CD4-positive, alpha-beta T cell treated with Interleukin-17A for 1 hour (primary cell): ENCODE measurements around the gene GET4.

Experiments used
- DNase-seq: peaks from one replicate; pipeline ENCODE4 v3.0.0-alpha.2; 2020

The GET4 gene

DNA sequence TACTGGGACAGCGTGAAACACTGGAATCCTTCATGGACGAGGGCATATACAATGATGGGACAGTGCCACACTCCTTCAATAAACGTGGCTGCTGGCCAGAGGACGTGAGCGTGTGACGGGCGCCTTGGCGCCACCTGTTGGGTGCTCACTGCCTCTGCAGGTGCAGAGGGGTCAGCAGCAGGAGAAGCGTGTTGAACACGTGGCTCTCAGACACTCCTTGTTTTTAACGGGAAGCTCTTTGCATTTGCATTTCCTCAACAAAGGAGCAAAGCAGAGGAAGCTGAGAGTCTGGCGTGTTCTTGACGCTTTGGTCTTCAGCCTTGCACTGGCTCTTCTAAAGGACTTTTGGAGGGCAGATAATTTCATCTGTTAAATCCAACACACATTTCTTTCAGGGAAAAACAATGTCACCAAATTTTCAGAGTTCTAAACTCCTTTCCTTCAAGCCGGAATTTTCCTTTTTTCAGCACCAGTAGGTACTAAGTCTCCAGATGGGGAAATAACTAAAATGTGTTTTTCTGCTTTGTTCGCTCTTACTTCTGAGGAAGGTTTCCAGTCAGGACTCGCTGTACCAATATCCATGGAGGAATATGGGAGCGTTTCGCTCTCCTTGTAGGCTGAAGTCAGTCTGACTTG lies 2.9 kb upstream of the GET4 start:
- DNase-seq, result peak; percentile 77

DNA sequence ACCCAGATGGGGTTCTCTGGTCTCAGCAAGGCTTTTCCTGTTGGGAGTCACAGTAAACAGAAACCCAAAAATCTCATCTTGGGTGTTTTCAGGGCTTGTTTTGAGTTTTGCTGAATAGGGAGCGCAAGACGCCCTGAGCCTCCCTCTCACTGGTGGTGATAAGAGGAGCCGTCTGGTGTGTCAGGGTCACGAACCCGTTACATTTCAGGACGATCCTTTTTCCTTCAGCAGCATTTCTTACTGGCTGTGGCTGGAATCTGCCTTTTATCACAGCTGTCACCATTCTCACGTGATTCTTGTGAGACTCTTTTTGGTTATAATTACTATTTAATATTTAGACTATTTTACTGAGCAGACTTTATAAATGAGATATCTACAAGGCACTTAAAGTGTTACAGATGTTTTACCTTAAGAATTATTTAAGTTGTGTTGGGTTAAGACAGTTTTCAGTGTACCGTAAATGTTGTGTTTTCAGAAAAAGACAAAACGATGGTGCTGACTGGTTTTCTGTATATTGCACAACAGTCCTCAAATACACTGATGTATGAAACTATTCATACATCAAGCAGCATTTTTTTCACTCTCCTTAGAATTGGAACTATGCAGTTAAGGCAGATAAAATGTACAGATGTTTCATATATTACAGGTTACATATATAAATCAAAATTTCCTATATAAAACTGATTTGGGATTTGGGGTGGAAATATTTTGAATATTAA lies 2.2 kb upstream of the GET4 start:
- no peak for DNase-seq

GRCh38 chr7:875051-875450 lies 1.3 kb upstream of the GET4 start:
- DNase-seq, result no peak

DNA sequence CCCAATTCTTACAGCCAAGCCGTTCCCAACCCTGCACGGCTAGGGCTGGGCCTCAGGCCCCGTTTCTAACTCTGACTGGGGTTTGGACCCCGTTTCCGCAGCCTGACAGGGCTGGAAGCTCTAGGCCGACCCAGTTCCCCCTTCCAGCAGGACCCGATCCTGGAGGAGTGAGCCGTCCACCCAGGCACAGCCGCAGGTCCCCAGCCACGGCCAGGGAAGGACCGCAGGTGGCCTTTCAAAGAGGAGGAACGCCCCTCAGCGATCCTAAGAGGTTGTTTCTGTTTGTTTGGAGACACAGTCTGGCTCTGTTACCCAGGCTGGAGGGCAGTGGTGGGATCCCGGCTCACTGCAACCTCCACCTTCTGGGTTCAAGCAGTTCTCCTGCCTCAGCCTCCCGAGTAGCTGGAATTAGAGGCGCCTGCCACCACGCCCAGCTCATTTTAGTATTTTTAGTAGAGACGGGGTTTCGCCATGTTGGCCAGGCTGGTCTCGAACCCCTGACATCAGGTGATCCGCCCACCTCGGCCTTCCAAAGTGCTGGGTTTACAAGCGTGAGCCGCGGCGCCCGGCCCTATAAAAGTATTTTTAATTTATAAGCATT lies 778 bp upstream of the GET4 start:
- no peak for DNase-seq

DNA sequence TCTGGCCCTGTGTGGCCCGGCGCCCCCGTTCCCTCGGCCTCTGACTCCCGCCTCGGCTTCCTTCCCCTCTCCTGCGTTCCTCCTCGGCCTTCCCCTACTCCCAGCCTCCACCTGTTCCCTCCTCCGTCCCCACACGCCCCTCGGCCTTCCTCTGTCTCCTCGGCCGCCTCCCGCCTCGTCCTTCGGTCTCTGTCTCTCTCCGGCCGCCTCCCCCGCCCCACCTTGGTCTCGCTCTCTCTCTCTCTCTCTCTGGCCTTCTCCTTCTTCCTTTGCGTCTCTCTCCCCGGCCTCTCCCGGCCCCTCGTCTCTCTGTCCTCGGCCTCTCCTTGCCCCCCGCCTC lies 588 bp downstream of the GET4 start:
- DNase-seq, result no peak

DNA sequence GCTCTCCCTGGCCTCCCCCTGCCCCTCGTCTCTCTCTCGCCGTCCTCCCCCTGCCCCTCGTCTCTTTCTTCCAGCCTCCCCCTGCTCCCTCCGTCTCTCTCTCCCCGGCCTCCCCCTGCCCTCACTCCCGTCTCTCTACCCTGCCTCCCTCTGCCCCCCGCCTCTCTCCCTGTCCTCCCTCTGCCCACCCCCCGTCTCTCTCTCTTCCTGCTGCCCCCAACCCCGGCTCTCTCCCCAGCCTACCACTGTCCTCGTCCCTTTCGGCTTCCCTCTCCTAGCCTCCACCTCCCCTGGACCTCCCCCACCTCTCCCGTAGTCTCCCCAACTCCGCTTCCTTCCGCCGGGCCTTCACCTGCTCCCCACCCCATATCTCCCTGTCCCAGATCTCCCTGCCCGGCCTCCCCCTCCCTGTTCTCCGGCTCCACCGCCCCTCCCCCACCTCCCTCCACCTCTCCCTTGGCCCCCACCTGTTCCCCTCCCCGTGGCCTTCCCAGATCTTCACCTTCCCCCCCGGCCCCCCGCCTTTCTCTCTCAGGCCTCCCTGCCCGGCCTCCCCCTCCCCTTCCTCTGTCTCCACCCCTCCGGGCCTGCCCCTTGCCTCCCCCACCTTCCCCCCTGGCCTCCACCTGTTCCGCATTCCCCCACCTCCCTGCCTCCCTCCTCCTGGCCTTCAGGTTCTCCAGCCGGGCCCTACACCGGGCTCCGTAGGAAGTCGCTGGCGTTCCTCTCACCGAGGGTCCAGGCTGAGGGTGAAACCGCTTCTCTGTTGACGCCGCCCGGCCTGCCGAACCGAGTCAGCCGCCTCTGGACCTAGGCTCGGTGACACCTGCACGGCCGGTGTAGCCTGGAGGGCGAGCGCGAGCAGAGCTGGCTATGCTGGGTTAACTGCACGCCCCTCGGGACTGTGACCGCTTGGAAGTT lies 1.2 kb downstream of the GET4 start:
- DNase-seq, result peak; percentile 13

GRCh38 chr7:879093-879492 lies 2.7 kb downstream of the GET4 start:
- no peak for DNase-seq

GRCh38 chr7:879706-880105 lies 3.4 kb downstream of the GET4 start:
- no peak for DNase-seq

- no peak for DNase-seq
These were observed 4.1 kb downstream of the GET4 start for GRCh38 chr7:880450-880849.

GRCh38 chr7:881441-882234 lies 5.3 kb downstream of the GET4 start:
- no peak for DNase-seq

- no peak for DNase-seq
These were observed 6.1 kb downstream of the GET4 start for GRCh38 chr7:882336-883035.

DNA sequence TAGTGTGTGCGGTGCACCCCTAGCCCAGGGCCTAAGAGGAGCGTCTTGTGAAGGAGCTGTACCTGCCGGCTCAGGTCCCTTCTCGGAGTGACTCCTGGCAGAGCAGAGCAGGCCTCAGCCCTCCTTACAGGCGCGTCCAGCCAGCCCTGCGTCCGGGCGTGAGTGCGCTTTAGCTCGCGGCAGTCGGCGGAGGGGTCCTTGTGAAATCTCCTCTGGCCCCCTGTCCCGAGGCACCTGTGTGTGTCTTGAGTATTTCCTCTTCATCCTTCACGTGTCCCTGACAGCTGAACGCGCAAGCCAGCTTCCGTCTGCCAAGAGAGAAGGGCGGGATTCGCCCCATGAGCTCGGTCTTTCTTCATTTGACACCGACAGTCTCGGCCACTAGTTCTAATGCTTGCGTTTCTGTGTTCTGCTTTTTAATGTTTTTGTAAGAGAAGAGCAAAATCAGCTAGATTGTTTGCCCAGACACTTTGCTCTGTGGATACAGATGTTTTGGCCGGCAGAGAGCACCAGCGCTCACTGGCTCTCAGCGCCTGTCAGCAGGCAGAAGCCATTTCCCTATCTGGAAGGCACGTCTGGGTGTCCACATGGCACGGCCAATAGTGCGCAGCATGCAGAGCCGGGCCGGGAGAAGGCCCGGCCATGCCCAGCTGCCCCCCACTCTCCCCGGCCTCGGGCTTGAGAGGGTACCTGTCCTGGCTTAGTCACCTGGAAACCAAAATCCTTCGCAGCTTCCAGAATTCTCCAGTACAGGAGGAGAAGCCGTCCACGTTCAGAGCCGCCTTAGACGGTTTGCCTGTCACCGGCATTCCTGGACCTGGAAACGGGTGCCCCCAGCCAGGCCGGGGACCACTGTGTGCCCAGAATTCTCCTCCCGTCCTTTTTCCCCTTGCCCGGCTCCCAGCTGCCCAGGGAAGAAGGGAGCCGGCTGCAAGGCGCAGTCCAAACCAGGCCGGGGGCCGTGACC lies 7.0 kb downstream of the GET4 start:
- no peak for DNase-seq

DNA sequence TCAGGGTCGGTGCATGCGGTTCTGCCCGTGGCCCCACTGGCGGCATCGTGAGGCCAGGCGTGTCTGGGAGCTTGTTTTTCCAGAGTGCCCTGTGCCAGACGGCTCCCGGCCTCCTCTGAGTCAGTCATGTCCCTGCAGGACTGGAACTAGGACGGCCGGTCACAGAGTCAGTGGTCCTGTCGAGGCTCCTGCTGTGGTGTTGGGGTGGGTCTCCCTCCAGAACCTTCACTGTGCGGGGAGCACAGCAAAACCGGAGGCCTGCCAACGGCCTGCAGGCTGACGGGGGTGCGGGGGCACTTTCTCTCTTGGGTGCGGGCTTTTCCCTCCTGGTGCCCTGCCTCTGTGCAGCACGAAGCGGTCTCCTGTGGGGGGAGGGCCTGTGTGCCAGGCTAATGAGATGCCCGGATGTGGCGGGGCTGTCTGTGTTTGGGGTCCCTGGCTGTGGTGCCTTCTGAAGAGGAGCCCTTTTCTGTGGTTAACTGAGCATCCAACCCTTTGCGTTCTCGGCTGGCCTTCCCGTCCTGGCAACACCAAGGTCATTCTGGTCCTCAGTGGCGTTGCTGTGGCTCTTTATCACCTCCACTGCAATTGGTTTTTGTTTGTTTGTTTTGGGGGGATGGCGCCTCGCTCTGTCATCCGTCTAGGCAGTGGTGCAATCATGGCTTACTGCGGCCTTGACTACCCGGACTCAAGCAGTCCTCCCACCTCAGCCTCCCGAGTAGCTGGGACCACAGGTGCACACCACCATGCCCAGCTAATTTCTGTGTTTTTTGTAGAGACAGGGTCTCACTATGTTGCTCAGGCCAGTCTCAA lies 8.0 kb downstream of the GET4 start:
- no peak for DNase-seq

- DNase-seq, result no peak
These were observed 9.0 kb downstream of the GET4 start for GRCh38 chr7:885261-885892.

GRCh38 chr7:885893-886625 lies 9.7 kb downstream of the GET4 start:
- no peak for DNase-seq

DNA sequence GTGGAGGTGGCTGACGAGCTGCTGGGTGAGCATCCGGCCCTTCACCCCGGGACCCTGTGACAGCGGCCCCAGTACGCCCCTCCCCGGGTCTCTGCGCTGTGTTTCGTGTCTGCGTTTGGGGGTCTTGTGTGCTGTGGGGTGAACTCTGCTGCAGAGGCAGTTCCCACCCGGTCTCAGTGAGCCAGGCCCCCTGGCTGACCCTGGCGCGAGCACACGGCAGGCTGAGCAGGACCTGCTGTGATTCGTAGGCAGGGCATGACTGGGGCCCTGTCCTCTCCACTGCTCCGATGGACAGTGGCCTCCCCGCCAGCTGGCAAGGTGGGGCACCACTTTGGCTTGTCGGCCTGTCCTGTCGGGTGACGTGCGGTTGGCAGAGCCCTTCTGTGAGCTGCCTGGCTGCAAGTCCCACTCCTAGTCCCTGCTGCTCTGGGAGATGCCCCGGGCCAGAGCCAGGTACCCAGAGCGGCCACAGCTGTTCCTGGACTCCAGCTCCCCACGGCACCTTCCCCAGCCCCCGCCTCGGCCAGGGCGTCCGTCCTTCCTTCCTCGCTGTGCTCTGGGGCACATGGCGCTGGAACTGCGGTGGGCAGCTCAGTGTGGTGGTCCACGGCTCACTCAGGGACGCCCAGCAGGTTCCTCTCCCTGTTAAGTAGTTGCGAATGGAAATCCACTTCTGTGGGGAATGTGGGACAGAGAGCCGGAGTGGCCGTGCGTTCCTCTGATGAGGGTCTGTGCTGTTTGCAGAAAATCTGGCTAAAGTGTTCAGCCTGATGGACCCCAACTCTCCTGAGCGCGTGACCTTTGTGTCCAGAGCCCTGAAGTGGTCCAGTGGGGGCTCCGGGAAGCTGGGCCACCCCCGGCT lies 10.5 kb downstream of the GET4 start:
- DNase-seq, result no peak

DNA sequence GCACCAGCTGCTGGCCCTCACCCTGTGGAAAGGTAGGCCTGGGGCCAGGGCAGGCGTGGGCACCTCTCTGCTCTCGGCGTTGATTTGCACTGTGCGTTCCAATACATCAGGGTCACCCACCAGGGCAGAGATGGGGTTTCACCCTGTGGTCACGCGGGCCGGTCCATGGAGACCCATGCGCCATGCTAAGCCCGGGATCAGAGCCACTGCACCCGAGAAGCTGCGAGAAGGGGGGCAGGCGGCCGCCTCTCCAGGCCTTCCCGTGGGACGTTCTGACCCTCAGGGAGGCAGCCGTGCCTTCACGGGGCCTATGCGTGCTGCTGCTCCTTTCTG lies 11.1 kb downstream of the GET4 start:
- DNase-seq, result no peak
